Measurements from ENCODE around the gene ZNF764. TPM values are rescaled to one million over a fixed set of nuclear protein-coding genes. Genes with fewer than 3 reads are reported as not detected.

Gene ZNF764
- total and polyA plus RNA-seq, 2 experiments from 2014 or later: 5.6 to 12.9 TPM

DNA sequence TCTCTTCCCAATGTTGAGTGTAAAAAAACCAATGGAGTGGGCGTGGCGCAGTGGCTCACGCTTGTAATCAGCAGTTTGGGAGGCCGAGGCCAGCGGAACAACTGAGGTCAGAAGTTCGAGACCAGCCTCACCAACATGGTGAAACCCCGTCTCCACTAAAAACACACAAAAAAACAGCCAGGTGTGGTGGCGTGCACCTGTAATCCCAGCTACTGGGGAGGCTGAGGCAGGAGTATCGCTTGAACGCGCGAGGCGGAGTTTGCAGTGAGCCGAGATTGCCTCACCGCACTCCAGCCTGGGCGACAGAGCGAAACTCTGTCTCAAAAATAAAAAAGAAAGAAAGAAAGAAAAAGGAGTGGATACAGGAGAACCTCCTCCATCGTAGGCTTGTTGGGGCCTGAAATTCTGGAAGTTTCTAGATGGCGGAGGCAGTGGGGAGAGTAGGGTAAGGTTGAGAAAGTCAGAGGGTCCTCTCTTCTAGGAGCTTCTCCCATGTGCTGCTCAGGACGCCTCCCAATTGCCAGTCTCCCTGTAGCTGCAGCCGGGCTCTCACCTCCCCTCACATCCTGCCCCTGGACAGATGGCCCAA, 709 bp upstream of the ZNF764 start:
- H3K9me3 Mint-ChIP-seq: no peaks in the 10 kb centered on the region; the same call in 2 of the 3 replicates
- peak overlapping the region; percentile 94 for H3K27ac ChIP-seq (ENCODE audit: low read depth)
- no peaks in the 10 kb centered on the region; the same call in 1 of the 2 replicates for H3K36me3 ChIP-seq (ENCODE audit: insufficient read depth)
- ATAC-seq (no peak), DNase-seq (ENCODE audit: low spot score) (no peak)
- peak overlapping the region; percentile 24; the same call in 1 of the 2 replicates for H2AFZ ChIP-seq
- 0 out of 2 replicates have a peak, but pooled peaks cover 3% of the 10 kb centered on the region for H3K9me2 ChIP-seq (ENCODE audit: insufficient read depth)
- H4K20me1 ChIP-seq (replicated peaks; ENCODE audit: insufficient read depth): no peaks in the 10 kb centered on the region
- H3K4me3 Mint-ChIP-seq: peak overlapping the region; percentile 81
- H3K27ac Mint-ChIP-seq: peak overlapping the region; percentile 94
- H3K4me1 Mint-ChIP-seq: peaks cover 22% of the 10 kb centered on the region
- H3F3A ChIP-seq (replicated peaks; ENCODE audit: low read depth): 0 out of 2 replicates have a peak, but pooled peaks cover 17% of the 10 kb centered on the region
- peaks cover 12% of the 10 kb centered on the region for H3K36me3 Mint-ChIP-seq (ENCODE audit: low read depth)
- peaks cover 21% of the 10 kb centered on the region for H3K4me1 ChIP-seq (ENCODE audit: insufficient read depth)
- peak overlapping the region; percentile 88 for H3K4me2 ChIP-seq
- H3K4me3 ChIP-seq: peak overlapping the region; percentile 91
- no peaks in the 10 kb centered on the region for H3K27me3 ChIP-seq (ENCODE audit: insufficient read depth)
- peaks cover 28% of the 10 kb centered on the region for H3K27me3 Mint-ChIP-seq (ENCODE audit: insufficient read depth, low read depth, poor library complexity)
- TF ChIP-seq, protein P1, sequence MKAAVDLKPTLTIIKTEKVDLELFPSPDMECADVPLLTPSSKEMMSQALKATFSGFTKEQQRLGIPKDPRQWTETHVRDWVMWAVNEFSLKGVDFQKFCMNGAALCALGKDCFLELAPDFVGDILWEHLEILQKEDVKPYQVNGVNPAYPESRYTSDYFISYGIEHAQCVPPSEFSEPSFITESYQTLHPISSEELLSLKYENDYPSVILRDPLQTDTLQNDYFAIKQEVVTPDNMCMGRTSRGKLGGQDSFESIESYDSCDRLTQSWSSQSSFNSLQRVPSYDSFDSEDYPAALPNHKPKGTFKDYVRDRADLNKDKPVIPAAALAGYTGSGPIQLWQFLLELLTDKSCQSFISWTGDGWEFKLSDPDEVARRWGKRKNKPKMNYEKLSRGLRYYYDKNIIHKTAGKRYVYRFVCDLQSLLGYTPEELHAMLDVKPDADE (IDR thresholded peaks at IDR 0.05): no peak
- TF ChIP-seq, protein P2, sequence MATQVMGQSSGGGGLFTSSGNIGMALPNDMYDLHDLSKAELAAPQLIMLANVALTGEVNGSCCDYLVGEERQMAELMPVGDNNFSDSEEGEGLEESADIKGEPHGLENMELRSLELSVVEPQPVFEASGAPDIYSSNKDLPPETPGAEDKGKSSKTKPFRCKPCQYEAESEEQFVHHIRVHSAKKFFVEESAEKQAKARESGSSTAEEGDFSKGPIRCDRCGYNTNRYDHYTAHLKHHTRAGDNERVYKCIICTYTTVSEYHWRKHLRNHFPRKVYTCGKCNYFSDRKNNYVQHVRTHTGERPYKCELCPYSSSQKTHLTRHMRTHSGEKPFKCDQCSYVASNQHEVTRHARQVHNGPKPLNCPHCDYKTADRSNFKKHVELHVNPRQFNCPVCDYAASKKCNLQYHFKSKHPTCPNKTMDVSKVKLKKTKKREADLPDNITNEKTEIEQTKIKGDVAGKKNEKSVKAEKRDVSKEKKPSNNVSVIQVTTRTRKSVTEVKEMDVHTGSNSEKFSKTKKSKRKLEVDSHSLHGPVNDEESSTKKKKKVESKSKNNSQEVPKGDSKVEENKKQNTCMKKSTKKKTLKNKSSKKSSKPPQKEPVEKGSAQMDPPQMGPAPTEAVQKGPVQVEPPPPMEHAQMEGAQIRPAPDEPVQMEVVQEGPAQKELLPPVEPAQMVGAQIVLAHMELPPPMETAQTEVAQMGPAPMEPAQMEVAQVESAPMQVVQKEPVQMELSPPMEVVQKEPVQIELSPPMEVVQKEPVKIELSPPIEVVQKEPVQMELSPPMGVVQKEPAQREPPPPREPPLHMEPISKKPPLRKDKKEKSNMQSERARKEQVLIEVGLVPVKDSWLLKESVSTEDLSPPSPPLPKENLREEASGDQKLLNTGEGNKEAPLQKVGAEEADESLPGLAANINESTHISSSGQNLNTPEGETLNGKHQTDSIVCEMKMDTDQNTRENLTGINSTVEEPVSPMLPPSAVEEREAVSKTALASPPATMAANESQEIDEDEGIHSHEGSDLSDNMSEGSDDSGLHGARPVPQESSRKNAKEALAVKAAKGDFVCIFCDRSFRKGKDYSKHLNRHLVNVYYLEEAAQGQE (IDR thresholded peaks at IDR 0.05; ENCODE audit: unreplicated experiment): no peak
- no peak for TF ChIP-seq NANOG (IDR thresholded peaks at IDR 0.05; ENCODE audit: borderline replicate concordance)
- TF ChIP-seq, protein P3, sequence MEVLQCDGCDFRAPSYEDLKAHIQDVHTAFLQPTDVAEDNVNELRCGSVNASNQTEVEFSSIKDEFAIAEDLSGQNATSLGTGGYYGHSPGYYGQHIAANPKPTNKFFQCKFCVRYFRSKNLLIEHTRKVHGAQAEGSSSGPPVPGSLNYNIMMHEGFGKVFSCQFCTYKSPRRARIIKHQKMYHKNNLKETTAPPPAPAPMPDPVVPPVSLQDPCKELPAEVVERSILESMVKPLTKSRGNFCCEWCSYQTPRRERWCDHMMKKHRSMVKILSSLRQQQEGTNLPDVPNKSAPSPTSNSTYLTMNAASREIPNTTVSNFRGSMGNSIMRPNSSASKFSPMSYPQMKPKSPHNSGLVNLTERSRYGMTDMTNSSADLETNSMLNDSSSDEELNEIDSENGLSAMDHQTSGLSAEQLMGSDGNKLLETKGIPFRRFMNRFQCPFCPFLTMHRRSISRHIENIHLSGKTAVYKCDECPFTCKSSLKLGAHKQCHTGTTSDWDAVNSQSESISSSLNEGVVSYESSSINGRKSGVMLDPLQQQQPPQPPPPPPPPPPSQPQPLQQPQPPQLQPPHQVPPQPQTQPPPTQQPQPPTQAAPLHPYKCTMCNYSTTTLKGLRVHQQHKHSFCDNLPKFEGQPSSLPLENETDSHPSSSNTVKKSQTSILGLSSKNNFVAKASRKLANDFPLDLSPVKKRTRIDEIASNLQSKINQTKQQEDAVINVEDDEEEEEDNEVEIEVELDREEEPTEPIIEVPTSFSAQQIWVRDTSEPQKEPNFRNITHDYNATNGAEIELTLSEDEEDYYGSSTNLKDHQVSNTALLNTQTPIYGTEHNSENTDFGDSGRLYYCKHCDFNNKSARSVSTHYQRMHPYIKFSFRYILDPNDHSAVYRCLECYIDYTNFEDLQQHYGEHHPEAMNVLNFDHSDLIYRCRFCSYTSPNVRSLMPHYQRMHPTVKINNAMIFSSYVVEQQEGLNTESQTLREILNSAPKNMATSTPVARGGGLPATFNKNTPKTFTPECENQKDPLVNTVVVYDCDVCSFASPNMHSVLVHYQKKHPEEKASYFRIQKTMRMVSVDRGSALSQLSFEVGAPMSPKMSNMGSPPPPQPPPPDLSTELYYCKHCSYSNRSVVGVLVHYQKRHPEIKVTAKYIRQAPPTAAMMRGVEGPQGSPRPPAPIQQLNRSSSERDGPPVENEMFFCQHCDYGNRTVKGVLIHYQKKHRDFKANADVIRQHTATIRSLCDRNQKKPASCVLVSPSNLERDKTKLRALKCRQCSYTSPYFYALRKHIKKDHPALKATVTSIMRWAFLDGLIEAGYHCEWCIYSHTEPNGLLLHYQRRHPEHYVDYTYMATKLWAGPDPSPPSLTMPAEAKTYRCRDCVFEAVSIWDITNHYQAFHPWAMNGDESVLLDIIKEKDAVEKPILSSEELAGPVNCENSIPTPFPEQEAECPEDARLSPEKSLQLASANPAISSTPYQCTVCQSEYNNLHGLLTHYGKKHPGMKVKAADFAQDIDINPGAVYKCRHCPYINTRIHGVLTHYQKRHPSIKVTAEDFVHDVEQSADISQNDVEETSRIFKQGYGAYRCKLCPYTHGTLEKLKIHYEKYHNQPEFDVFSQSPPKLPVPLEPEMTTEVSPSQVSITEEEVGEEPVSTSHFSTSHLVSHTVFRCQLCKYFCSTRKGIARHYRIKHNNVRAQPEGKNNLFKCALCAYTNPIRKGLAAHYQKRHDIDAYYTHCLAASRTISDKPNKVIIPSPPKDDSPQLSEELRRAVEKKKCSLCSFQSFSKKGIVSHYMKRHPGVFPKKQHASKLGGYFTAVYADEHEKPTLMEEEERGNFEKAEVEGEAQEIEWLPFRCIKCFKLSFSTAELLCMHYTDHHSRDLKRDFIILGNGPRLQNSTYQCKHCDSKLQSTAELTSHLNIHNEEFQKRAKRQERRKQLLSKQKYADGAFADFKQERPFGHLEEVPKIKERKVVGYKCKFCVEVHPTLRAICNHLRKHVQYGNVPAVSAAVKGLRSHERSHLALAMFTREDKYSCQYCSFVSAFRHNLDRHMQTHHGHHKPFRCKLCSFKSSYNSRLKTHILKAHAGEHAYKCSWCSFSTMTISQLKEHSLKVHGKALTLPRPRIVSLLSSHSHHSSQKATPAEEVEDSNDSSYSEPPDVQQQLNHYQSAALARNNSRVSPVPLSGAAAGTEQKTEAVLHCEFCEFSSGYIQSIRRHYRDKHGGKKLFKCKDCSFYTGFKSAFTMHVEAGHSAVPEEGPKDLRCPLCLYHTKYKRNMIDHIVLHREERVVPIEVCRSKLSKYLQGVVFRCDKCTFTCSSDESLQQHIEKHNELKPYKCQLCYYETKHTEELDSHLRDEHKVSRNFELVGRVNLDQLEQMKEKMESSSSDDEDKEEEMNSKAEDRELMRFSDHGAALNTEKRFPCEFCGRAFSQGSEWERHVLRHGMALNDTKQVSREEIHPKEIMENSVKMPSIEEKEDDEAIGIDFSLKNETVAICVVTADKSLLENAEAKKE (CRISPR knock-in tag; IDR thresholded peaks at IDR 0.05): no peak
- peaks cover 3% of the 10 kb centered on the region; the same call in 1 of the 2 replicates for H3K79me2 ChIP-seq (replicated peaks; ENCODE audit: insufficient read depth)

Data from GM23338 (cell line).